OCI-LY3 (cell line): ENCODE measurements around the gene ASTN1.

Experiments used
- H2AFZ ChIP-seq: fragments of 200-600, 300-600 bp; shearing (Covaris generic); 2 replicates; pipeline ENCODE4 v1.6.0; 2014; ENCODE audit warnings: antibody characterized with exemption, low read depth, low read length
- H3K27ac ChIP-seq: fragments of 200-600, 300-600 bp; sonication (generic); 2 replicates; pipeline ENCODE4 v1.5.1; 2014; ENCODE audit warnings: mild to moderate bottlenecking, low read length, moderate library complexity, mixed read lengths
- H3K27me3 ChIP-seq: fragments of 200-600, 300-600 bp; sonication (generic); 2 replicates; pipeline ENCODE4 v1.6.1; 2014; ENCODE audit warnings: low read depth, low read length, mixed read lengths
- H3K36me3 ChIP-seq: fragments of 200-600, 300-600 bp; sonication (generic); replicated peaks from 2 replicates; pipeline ENCODE3; 2014; ENCODE audit warnings: low read depth, low read length, mixed read lengths
- H3K4me1 ChIP-seq: fragments of 300-600, 200-600 bp; sonication (generic); 2 replicates; pipeline ENCODE4 v1.6.1; 2014; ENCODE audit warnings: low read length, mixed read lengths
- H3K4me2 ChIP-seq: fragments of 200-600, 300-600 bp; sonication (generic); 2 replicates; pipeline ENCODE4 v1.6.1; 2014; ENCODE audit warnings: low read length, mixed read lengths
- H3K4me3 ChIP-seq: fragments of 300-600, 200-600 bp; sonication (generic); 2 replicates; pipeline ENCODE4 v1.5.1; 2014; ENCODE audit warnings: antibody characterized with exemption, mild to moderate bottlenecking, low read length, moderate library complexity
- H3K79me2 ChIP-seq: fragments of 300-600, 200-600 bp; shearing (Covaris generic); 2 replicates; pipeline ENCODE4 v1.6.1; 2014; ENCODE audit warnings: mild to moderate bottlenecking, low read length, mixed read lengths
- H3K9ac ChIP-seq: fragments of 300-600, 200-600 bp; shearing (Covaris generic); 2 replicates; pipeline ENCODE4 v1.6.0; 2014; ENCODE audit warnings: mild to moderate bottlenecking, low read length, moderate library complexity
- H3K9me3 ChIP-seq: fragments of 200-600, 300-600 bp; shearing (Covaris generic); 2 replicates; pipeline ENCODE4 v1.6.1; 2014; ENCODE audit warnings: low read length, mixed read lengths; ENCODE audit not compliant: insufficient read depth
- H4K20me1 ChIP-seq: fragments of 200-600, 300-600 bp; sonication (generic); 2 replicates; pipeline ENCODE4 v1.6.1; 2016; ENCODE audit warnings: low read length, mixed read lengths; ENCODE audit not compliant: insufficient read depth
- EZH2phosphoT487 ChIP-seq: fragments of 200-600 bp; shearing (Covaris generic); IDR thresholded peaks from 2 replicates; pipeline ENCODE4 v1.6.1; 2018; ENCODE audit warnings: antibody characterized with exemption, mixed run types, low read depth
- TF ChIP-seq, protein P1 (sequence below): fragments of 200-600, 300-600 bp; sonication (generic); IDR thresholded peaks from 2 replicates; pipeline ENCODE4 v1.5.1; 2014; ENCODE audit warnings: antibody characterized with exemption, low read length, low read depth

Gene ASTN1

DNA sequence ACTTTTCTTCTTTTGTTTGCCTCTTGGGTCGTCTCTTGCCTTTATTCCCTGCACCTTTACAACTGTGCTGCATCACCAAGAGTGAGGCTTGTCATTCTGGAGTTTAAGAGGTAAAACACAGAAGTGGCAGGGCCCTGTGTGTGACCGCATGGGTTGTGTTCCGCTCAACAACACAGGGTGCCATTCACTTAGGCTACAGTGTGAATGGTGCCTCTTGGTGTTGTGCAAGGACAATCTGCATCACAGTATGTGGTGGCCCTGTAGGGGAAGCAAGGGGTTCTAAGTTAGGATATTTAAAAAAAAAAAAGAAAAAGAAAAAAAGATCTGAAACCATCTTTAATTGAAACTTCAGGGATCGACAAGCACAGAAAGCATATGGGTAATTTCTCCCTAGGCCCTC is 44.4 kb upstream of the ASTN1 start:
- no peaks in the 10 kb centered on the region for H3K9me3 ChIP-seq
- no peak overlapping the region for H3K9ac ChIP-seq
- no peaks in the 10 kb centered on the region for H3K36me3 ChIP-seq
- no peak overlapping the region for H3K4me3 ChIP-seq
- no peak overlapping the region for H2AFZ ChIP-seq
- no peaks in the 10 kb centered on the region for H4K20me1 ChIP-seq
- TF ChIP-seq EZH2phosphoT487, result no peak
- TF ChIP-seq, protein P1, sequence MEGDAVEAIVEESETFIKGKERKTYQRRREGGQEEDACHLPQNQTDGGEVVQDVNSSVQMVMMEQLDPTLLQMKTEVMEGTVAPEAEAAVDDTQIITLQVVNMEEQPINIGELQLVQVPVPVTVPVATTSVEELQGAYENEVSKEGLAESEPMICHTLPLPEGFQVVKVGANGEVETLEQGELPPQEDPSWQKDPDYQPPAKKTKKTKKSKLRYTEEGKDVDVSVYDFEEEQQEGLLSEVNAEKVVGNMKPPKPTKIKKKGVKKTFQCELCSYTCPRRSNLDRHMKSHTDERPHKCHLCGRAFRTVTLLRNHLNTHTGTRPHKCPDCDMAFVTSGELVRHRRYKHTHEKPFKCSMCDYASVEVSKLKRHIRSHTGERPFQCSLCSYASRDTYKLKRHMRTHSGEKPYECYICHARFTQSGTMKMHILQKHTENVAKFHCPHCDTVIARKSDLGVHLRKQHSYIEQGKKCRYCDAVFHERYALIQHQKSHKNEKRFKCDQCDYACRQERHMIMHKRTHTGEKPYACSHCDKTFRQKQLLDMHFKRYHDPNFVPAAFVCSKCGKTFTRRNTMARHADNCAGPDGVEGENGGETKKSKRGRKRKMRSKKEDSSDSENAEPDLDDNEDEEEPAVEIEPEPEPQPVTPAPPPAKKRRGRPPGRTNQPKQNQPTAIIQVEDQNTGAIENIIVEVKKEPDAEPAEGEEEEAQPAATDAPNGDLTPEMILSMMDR, result no peak
- no peak overlapping the region for H3K4me2 ChIP-seq
- no peaks in the 10 kb centered on the region for H3K4me1 ChIP-seq
- no peaks in the 10 kb centered on the region for H3K79me2 ChIP-seq
- no peak overlapping the region for H3K27ac ChIP-seq
- H3K27me3 ChIP-seq, result no peaks in the 10 kb centered on the region

DNA sequence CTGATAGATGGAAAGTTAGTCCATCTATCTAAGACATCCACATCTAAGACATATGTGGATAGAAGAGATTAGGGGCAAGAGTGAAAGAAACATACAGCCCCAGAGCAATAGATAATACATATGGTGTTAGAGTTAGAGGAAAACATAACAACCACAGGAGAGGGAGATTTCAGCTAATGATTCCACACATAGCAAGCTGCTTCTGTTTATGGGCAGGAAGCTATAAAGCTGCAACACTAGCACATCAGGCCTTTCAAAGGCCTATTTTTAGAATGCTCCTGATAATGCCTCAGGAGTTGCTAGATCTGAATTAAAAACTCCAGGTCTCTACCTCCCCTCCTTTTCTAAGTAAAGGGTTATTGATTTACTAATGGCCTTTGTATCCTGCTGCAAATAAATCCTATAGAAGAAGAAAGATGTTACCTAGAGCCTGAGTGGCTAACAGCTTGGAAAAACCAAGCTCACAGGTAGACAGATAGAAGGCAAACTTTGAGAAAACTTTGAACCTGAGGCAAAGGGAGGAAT is 42.4 kb upstream of the ASTN1 start:
- Histone ChIP-seq H3K4me1 (no peaks in the 10 kb centered on the region), H3K27me3 (no peaks in the 10 kb centered on the region), H3K4me2 (no peak overlapping the region), H3K36me3 (no peaks in the 10 kb centered on the region), H3K4me3 (no peak overlapping the region), H3K9me3 (no peaks in the 10 kb centered on the region), H2AFZ (no peak overlapping the region), H4K20me1 (no peaks in the 10 kb centered on the region), H3K27ac (no peak overlapping the region), H3K9ac (no peak overlapping the region), H3K79me2 (no peaks in the 10 kb centered on the region)
- TF ChIP-seq EZH2phosphoT487, result no peak
- TF ChIP-seq, protein P1, result no peak

DNA sequence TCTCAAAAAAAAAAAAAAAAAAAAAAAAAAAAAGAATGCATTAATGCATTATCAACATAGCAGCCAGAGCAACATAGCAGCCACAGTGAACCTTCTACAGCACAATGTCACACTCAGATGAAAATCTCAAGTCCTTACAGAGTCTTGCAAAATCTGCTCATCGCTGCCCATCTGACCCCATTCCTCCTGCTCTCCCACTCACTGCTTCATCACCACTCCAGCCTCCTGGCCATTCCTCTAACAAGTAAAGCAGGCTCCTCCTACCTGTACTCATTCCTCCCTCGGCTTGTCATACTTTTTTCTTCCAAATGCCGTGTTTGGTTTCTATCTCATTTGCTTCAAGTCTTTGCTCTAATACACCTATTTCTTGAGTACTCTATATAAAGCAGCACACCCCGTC is 35.8 kb upstream of the ASTN1 start:
- TF ChIP-seq, protein P1, result no peak
- no peak for TF ChIP-seq EZH2phosphoT487
- H2AFZ ChIP-seq, result no peak overlapping the region
- H3K9ac ChIP-seq, result no peak overlapping the region
- H3K9me3 ChIP-seq, result no peaks in the 10 kb centered on the region
- H3K79me2 ChIP-seq, result no peaks in the 10 kb centered on the region
- no peak overlapping the region for H3K27ac ChIP-seq
- no peaks in the 10 kb centered on the region for H3K4me1 ChIP-seq
- no peaks in the 10 kb centered on the region for H4K20me1 ChIP-seq
- peaks cover 2% of the 10 kb centered on the region; the same call in 1 of the 2 replicates for H3K27me3 ChIP-seq
- H3K4me3 ChIP-seq, result no peak overlapping the region
- no peaks in the 10 kb centered on the region for H3K36me3 ChIP-seq
- H3K4me2 ChIP-seq, result no peak overlapping the region

DNA sequence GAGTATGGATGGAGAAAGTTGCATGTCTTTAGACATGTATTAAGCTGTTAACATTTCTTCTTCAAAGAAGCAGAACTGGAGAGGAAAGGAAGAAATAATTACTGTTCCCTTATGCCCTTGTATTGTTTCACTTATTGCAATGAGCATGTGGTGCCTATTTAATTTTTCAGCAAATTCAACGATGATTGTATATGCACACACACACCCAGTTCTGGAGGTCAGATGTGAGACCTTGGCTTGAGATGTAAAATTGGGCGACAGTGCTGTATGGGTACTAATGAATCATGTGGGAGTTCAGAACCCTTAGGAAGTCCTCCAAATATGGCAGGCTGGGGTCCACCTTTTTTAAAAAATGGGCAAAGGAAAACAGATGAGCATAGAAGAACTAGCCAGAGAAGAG is 33.7 kb upstream of the ASTN1 start:
- Histone ChIP-seq H3K4me1 (no peaks in the 10 kb centered on the region), H3K27ac (no peak overlapping the region), H4K20me1 (no peaks in the 10 kb centered on the region), H3K4me3 (no peak overlapping the region), H3K79me2 (no peaks in the 10 kb centered on the region), H3K9me3 (no peaks in the 10 kb centered on the region), H3K4me2 (no peak overlapping the region), H3K36me3 (no peaks in the 10 kb centered on the region), H3K9ac (no peak overlapping the region), H3K27me3 (peaks cover 13% of the 10 kb centered on the region; the same call in 1 of the 2 replicates), H2AFZ (no peak overlapping the region)
- TF ChIP-seq EZH2phosphoT487, result no peak
- TF ChIP-seq, protein P1, result no peak
